ENCODE results near the gene VSX1.

The VSX1 gene

DNA sequence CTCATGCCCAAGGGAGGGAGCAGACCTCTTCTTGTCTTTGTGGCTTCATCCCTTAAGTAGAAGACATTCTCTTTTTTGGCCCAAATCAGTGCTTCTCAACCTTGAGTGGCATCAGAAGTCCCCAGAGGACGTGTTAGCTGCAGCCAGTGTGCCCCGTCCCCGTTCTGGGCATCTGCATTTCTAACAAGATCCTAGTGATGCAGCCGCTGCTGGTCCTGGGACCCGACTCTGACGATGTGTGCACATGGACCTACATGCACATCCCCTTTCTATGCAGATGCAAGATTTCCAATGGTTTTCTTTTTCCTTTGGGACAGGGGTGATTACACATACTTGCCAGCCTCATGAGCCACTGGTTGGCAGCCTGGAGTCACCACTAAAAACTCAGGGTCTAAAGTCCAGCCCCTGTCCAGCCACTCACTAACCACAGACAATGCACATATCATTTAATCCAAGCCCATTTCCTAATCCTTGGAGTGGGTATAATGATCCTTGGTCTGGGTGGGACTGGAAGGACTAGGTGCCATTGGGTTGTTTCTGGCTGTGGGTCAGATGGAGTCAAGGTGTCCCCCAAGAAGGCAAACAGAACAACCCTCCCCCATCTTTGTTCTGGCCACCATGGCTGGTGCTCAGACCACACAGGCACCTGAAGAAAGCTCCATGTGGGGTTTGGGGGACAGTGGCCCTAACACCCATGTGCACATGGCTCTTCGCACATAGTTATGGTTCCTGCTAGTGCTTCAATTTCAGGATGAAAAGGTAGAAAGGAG is 30.4 kb downstream of the VSX1 start:
- DNase-seq = no peak

DNA sequence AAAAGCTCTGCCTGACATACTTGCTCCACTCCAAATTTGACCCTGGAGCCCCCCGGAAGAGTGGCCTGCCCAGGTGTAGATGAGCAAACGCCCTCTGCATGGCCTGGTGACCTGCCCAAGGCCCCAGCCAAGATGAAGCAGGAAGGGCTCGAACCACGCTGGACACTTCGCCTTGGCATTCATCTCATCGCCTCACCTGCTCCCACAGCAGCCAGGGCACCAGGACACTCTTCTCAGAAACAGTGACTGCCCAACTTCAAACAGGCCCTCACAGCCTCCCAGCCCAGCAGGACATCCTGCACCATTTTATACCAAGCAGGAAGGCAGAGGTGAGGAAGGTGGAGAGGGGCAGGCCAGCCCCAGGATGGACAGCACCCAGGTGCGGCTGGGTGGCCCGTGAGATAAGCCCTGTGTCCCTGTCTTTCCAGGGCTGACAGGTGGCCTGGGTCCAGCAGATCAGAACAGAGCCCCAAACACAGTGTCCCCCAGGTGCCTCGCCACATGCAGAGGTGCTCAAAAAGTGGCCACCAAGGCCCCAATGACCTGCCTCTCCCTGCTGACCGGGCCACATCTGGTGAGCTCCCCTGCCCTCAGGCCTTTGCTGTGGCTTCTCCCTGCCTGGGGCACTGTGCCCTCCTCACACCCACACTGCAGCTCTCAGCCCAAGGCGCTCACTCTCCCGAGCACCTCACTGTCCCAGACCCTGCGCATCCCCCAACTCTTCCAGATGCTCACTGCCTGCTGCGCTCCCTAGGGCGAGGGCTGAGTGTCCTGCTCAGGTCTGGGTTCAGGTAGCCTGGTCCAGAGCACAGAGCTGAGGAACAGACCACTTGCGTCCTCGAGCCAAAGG is 31.2 kb downstream of the VSX1 start:
- no peak for DNase-seq

DNA sequence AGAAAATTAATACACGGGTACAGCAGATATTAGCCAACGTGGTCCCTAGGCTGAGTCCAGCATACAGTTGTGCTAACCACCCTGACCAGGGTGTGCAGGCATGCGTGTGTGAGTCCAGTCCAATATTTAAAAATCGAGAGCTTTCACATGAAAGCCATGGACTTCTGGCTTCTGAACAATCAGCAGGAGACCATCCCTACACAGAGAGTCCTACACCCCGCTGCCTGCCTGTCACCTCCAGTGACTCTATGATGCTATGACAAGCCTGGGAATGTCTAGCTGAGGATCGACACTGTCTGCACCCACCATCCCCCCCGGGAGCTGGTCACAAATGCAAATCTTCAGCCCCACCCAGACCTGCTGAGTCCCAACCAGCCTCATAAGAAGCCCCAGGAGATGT is 31.9 kb downstream of the VSX1 start:
- no peak for DNase-seq

DNA sequence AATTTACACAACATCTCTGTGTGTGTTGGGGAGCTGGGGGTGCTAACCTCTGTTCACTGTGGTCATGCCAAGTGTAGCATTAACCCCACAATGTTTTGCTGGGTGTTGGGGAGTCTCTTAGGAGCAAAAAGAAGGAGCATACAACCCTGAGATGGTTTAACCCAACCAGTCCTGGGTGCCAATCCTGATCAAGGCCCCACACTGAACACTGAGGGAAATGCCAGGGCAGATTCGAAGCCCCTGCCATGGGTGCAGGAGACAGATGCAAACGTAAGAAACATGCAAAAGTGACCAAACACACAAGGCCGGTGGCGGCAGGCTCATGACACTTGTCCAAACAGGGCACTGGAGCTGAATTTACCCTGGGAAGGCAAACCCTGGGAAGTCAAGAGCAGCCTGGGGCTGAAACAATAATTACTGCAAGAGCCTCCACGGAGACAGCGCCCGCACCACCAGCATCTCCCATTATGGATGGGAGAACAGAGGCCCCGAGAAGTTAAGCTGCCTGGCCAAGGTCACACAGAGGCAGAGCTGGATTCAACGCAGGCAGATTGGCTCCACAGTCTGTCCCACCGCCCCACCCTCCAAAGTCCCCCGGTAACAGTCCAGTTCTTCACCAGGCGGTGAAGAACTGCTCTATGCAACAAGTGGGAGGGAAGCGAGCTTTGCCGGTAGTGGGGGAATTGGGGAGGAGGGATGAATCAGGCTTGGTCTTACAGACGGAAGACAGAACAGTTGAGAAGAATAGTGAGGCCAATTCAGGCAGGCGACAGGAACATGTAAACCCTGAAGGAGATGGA is 32.5 kb downstream of the VSX1 start:
- DNase-seq = no peak

DNA sequence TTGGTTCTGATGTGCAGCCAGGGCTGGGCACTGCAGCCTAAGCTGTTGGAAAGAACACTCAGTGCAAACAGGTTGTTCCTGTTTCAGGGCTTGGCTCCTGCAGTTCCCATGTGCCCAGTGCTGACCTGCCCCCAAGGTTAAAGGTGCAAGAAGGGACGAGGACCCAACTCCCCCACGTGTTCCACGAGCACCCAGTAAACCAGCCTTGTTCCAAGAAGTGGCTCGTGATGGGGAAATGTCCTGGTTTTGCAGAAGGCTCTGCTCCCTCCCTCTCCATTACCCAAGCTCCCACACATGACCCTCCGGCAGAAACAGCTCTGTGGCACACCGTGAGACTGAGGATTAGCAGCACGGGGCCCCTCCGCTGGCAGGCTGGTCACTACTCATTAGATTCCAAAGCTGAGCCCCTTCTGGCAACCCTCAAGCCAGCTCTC is 33.4 kb downstream of the VSX1 start:
- no peak for DNase-seq

DNA sequence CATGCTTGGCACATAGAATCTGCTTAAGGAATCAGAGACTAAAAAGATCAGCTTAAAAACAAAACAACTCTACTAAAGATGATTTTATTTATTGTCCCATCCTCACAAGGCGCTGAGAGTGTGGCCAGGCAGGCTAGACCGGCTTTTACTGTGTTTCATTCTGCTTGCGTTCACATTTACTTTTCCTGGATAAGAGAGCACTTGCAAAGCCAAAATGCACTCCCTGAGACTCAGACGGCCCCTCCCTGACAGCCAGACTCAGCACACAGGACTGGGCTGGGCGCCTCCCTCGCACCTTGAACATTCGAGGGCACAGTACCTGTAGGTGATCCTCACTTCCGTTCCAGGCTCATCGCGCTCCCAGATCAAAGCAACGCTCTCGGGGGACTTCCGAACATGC is 34.2 kb downstream of the VSX1 start:
- DNase-seq = no peak

DNA sequence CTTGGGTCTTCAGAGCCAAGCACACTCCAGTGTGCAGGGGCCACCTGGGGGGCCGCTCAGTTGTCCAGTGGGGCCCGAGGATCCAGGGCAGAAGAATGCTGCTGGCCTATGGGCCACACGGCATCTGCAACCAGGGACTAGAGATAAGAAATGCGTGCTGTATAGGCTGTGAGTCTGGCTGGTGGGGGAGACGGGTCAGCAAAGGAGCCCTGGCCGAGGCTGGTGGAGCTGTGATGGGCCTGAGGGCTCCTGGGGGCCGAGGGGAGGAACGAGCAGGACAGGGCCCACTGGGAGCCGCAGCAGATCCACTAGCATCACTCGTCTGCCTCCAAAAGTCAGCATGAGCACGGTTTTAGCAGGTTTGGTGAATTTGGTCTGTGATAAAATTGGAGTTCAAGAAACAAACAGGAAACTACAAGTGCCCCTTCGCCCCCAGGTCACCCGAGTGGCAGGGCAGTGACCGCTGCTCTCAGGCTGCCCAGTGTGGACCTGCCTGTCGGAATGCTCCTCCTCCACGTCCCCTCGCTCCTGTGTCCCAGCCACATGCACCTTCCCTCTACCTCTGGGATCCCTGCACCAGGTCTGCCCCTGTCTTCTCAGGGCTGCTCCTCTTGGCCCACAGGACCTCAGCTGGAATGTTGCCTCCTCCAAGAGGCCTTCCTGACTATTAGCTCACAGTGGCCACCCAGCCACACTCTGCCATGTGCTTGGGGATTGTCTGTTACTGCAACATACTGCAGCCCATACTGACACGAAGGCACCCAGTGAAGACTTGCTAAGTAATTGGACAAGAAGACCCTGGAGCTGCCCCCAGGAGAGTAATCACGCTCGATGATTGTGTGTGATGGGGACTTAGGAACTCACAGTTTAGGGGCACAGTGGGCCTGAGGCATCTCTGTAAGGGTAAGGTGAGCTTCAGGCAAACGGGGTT is 34.9 kb downstream of the VSX1 start:
- no peak for DNase-seq

DNA sequence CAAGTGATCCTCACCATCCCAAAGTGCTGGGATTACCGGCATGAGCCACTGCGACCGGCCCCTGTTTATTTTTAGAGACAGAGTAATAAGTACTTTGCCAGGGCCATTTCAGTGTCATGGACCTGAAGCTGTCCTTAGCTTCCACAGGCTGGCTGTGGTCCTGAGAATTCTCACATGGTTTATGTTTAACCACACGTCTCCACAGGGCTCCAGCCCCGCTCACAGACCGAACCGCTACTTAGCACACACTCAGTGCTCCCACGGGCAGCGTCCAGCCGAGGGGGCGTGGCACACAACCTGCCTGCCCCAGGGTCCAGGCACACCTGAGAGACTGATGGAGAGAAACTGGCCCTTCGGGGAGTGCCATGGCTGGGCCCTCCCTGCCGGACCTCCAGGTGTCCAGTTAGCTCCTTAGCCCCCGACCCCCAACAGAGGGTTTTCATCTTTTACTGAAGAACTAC is 35.7 kb downstream of the VSX1 start:
- DNase-seq = no peak

DNA sequence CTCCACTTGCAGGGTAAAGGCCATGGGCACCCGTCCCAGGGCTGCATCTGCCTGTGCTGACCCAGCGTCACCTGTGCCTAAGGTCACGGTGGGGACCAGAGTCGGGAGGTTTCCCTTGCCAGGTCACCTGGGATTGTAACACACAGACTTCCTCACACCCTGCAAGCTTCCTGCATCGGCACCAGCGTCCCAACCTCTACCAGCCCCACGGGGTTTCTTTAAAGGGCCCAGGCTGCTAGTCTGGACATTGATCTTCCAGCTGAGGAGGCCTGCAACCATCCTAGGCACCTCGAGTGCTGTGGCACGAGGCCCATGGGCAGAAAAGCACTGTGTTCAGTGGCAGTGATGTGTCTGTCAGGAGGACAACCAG is 36.6 kb downstream of the VSX1 start:
- no peak for DNase-seq

DNA sequence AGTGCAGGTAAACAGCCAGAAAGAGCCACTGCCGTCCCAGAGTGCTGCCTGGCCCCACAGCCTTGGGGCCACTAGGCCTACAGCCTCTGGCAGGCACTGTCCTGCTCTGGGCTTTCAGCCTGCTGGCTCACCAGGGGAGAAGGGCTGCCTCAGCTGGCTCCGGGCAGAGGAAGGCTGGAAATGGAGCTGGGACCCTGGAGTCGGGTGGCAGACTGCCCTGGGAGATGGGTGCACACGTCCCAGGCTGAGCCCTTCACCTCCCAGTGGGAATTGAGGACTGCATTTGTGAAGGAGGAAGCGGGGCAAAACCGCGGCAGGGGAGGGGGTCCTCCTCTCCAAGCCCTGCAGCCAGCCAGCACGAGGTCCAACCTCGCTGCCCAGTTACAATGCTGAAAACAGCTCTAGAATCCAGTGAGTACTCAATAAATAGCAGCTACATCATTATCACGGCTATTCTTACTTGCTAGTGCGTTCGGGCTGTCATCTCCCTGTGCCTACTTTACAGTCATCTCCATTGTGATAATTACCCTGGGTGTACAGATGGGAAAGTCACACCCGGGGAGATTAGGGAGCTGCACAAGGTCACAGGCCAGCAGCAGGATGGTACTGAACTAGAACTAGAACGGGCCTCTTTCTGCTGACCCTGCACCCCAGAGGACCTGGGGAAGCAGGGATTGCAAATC is 37.1 kb downstream of the VSX1 start:
- DNase-seq = no peak

DNA sequence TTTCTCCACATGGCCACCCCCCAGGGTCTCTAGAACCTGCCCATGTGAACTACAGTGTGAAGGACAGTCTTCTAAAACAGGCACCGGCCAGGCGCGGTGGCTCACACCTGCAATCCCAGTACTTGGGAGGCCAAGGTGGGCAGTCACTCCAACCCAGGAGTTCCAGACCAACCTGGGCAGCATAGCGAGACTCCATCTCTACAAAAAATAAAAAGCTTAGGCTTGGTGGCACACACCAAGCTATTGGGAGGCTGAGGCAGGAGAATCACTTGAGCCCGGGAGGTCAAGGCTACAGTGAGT is 37.7 kb downstream of the VSX1 start:
- DNase-seq = no peak

DNA sequence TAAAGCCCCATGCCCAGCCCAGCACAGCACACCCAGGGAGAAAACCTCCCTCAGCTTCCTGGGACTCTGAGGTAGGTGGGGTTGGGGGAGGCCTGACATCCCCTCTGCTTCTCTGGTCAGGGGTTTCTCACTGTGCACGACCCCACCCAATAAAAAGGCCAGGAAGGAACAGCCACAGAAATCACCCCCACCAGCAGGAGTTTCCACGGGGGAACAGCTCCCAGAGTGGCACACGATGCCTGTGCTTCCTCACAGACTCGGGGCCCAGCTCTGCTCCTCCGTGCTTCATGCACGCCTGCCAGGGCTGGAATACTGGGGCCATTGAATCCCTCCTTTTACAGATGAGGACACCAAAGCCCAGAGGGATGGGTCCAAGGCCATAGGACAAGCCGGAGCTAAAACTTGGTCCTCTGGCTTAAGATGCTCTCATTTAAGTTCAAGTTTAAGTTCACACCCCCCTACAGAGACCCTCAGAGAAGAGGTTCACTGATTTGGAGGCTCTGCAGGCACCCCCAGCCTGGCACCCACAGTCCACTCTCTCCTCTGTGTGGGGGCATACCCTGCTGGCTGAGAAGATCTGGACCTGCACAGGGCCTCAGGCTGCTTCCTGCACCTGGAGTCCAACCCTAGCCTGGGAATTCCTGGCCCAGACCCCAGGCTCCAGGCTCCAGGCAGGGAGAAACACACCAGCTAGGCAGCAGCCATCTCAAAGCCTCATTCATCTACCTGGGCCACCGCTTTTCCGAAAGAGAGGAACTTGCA is 38.3 kb downstream of the VSX1 start:
- DNase-seq = no peak

DNA sequence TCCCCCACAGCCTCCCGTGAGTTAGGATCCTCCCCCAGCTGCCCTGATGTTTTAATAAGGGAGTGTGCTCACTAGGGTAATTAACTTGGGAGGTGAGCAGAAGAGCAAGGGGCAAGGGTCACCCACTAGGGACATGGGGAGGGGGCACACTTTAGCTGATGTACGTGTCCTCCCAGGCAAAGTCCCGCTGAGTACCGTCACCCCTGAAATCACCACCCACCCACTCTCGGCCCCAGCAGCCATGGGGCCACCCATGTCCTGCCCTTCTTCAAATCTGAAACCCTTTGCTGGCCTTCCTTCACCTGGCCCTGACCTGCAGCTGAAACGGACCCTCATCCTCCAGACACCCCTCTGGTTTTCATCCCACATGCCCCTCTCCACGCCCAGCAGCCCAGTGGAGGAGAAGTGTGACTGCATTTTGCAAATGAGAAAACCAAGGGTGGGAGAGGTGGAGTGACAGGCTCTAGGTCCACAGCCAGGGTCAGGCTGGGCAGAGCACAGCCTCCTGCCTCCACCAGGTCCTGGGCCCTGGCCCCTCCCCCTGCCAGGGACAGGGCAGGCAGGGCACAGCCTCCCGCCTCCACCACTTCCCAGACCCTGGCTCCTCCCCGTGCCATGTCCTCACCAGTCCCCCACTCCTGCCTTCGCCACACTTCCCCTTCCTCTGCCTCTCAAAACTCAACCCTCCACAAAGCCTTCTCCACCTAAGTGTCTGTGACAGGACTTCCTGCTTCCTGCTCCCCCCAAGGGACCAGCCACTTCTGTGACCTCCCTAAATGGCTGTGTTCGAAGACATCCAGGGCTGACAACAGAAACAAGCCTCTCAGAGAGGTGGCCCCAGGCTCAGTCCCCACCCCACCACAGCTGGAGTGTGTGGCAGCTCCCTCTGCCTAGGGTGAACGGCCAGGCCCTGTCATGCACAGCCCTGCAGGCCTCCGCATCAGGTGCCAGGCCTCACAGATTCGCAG is 39.1 kb downstream of the VSX1 start:
- peak; percentile 63 for DNase-seq

DNA sequence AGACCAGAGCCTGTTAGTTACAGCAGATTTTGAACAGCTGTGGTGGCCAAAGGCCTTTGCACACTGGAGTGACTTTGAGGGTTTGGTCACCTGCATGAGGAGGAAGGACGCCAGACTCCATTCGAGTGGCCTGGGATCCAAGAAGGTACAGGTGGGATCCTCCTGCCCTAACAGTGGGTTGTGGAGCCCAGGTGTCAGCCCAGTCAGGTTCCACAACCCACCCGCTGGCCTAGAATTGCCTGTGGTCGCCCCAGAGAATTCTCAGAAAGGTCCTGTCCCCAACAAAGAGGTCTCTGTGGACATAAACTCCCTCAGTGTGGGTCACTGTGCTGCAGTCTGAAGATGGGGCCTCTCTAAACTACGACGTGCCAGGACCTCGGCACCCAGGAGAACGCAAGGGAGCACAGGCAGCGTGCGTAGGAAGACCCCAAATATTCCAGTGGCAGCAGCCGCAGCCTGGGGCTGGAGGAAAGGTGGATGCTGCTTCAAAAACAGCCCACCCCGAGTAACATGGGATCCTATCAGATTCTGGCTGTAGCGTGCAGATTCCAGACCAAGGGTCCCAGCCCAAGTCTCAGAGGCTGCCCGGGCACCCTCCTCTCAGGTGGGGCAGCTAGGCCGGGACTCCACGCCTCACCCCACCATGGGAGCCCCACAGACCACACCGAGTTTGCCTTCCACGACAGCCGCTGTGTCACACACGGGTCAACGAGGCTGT is 40.0 kb downstream of the VSX1 start:
- DNase-seq = no peak

DNA sequence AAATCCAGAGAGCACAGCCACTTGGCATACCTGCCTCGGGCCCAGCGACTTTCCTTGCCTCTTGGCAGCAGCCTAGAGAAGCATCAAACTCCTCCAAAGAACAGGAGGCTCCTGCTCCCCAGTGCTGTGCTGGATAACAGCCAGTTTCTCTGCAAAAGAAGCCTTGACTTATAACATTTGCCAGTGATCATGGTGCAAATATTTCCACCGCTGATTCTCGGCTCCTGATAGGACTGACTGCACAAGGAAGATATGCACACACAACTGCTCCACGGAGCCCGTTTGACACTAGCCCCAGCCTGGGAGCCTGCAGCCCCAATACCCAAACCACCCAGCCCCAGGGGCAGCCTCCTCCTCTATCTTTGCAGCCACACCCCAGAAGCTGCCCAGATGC is 41.5 kb downstream of the VSX1 start:
- no peak for DNase-seq

DNA sequence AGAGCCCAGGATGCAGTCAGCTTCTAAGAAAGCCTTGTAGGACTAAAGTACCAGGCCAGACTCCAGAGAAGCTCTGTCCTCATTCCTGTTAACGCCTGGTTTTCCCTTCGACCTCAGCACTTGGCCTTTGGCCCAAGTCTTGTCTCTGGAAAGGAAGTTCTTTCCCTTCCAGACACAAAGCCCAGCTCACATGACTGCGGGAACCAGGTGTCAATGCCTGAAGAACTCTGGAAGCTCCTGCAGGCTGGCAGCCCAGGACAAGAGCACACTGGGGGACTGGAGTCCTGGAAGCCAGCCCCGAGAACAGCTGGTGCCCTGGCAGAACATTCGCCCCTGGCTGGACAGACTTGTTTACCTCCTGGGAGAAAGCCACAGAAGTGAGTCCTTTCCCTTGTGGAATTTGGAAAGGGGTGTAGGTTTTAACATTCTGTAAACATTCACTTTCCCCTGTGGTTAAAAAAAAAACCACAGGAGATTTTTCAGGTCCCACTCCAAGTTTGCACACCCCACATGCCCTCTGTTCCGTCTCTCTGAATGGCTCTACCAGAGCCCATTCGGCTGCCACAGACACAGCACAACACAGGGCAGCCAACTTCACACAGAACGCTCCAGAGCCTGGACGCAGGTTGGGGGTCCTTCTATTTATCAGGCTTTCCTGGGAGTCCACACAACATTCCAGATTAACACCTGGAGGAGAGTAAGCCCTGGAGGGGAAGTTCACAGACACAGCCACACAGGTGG is 42.1 kb downstream of the VSX1 start:
- no peak for DNase-seq

DNA sequence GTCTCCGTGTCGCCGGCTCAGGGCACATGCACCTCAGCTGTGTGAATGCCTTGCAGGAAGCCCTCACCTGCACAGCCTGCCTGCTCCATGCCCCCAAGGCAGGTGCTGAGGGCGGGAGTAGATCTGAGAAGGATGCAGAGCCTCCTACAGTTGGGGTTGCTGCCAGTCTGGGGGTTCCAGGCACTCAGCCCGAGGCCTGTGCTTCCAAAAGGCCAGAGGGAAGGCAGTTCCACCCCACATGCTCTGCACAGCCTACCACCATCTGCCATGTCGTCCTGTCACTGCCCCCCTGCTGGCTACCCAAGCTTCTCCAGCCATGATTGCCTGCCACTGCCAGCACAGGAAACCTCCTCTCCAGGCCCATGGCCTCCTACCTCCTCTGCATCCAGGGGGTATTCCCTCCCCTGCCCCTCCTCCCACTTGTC is 43.3 kb downstream of the VSX1 start:
- DNase-seq = no peak

DNA sequence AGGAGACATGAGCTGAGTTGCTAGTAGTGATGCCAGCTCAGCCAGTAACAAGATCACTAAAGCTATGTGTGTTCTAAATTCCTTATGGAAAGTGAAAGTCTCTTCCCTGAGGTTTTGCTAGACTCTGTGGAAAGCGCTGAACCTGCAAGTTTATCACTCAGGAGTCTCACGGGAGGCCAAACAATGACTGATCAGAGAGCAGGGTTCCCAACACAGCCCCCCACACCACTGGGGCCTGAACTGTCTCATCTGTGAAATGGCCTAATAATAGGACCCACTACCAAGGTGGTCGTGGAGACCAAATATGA is 43.9 kb downstream of the VSX1 start:
- DNase-seq = no peak

Measured in activated CD4-positive, alpha-beta T cell treated with anti-CD3 and anti-CD28 coated beads, Interleukin-10, Interleukin-2, amounts not matched to agents 100 ng/mL and 50 ng/mL, durations not matched to agents 16 hours and 8 hours (primary cell).